Glomerular endothelial cell (primary cell): Measurements from ENCODE around the gene EEF1A2. TPM values are rescaled to one million over a fixed set of nuclear protein-coding genes. Genes with fewer than 3 reads are reported as not detected.

ENCODE experiments used
- DNase-seq: peaks from one replicate; pipeline ENCODE4 v3.0.0-alpha.2; 2011; ENCODE audit warnings: low read depth, low spot score; ENCODE audit errors: extremely low read depth
- total RNA-seq: library from RNA; depleted of rRNA; stranded (reverse); fragments of >200 nt; gene quantifications from 2 replicates; pipeline ENCODE4 v1.2.3, GENCODE V29; 2015

Gene EEF1A2
- 2.5 and 4.6 TPM in 2 replicates for total RNA-seq

DNA sequence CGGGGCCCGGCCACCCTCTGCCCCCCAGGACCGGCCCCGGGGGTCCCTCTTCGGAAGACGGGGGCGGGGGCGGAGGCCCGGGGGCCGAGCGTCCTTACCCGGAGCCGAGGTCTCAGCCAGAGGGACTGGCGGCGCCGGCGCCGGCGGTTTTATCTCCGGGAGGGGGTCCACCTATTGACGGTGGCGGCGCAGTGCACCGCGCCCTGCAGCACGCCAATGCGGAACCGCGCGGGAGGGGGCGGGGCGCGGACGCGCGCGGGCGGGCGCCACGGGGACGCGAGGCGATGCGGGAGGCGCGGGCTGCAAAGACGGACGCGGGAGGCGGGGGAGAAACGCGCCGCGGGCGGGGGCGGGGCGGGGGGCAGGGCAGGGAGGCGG, at the start of gene EEF1A2:
Gene EEF1A2 (minus strand): TSS at position 124 of the 378 bp plus-strand sequence. CDS start 1,320 bp downstream, outside the sequence.
- DNase-seq, result no peak

GRCh38 chr20:63548542-63548941, 49.7 kb upstream of the EEF1A2 start:
- DNase-seq, result no peak

DNA sequence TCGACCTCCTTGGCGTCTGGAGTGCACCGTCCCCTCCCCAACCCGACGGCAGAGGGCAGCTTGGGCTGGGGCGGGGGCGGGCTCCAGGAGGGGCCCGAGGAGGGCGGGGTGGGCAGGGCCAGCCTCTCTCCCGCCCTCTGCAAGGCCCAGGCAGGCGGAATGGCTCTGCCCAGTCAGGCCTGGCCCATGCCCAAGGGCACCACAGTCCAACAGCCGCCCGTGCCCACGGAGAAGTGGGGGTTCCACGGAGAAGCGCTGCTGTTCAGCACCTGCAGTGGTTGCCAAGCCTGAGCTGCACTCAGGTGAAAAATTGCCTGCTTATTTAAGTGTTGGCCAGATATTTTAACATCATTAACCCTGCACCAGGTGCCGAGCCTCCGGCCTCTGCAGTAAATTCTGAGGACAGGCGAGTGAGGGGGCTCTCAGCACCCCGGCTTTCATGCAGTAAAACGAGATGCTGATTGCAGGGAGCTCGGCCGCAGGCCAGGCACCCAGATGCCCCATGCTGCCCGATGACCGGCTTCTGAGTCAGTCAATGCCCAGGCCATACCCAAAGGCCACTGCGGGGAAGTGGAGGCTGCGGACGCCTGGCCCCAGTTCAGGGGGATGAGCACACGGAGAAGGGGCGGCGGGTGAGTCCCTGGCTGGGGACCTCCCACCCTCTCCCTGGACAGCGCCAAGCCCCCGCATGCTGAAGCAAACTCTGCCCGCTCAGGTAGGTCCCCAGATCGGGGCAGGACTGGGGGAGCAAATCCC, 49.0 kb upstream of the EEF1A2 start, which contains the start of gene SRMS:
Gene SRMS (minus strand): TSS at position 25 of the 756 bp plus-strand sequence. CDS start 286 bp downstream, outside the sequence.
- DNase-seq, result no peak

DNA sequence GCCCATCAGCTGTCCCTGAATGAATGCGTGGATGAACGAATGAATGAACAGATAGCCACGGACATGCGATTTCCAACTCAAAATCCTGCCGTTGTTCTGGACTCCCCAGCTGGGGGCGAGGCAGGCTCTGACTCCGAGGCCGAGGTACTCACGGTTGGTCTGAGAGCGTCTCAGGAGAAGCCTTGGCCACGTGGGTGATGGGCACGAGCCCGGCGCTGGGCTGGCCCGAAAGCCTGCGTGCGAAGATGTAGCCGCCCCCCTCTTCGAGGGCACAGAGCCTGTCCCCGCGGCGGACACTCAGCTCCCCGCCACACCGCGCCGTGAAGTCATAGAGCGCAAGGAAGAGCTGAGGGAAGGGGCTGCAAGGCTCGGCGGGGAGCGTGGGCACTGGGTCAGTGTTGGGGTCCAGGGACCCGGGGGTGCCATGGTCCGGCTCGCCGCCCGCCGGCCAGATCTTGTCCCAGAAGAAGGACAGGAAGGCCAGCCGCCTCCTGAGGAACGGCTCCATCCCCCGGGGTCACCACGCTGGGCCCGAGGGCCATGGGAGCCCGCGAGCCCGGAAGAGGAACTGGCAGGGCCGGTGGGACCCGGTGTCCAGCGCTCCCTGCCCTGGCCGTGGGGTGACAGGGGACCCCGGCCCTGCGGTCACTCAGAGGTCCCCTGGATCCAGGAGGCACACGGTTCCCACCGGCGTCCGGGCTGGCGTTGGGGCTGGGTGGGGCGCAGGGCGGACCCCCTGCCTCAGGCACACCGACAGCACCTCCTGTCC, 48.3 kb upstream of the EEF1A2 start:
- DNase-seq, result no peak

- no peak for DNase-seq
Measured at GRCh38 chr20:63546256-63546955, 47.5 kb upstream of the EEF1A2 start.

DNA sequence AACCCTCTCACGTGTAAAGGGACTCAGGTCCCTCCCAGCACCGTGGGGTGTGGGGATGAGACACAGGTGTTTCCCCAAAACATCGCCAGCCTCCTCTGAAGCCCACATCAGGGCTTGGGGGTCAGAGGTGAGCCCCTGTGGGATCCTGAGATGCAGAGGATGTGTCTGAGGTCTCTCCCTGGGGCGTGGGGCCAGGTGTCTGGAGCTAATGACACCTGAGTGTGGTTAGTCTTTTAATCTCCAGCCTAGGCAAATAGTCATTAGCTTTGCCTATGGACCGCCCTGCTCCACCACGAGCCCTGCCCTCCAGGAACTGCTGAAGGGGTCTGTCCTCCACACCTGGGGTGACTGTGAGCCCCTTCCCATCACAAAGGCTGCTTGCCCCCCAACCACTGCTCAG, 46.9 kb upstream of the EEF1A2 start:
- DNase-seq, result no peak

- no peak for DNase-seq
Measured at GRCh38 chr20:63544958-63545516, 46.2 kb upstream of the EEF1A2 start.

DNA sequence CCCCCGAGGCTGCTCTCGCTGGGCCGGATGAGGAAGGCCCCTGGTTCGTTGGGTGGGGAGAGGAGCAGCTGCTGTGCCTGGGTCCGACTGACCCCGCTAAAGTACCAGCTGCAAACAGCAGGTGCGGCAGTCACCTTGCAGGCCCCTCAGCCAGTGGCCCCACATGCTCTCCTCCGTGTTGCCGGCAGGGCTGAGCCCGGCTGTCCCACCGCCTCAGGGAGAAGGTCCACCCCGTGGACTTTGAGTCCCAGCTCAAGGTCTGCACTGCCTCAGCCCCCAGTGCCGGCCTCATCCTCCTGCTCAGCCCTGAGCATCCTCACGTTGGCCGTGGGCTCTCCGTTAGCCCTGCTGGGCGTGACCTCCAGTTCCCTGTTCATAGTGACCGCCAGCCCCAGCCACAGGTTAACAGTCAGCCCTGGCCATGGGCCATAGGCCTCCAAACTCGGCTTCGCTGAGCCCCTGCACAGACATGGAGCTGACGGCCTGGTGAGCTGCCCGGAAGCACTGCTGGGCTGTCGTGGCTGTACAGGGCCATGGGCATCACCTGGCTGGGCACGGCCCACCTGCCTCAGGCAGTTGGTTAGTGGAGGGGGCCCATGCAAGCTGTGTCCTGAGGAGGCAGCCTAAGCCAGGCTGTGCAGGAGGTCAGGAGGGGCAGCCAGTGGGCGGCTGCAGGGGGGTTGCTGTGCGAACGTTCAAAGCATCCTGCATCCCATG, 45.5 kb upstream of the EEF1A2 start:
- no peak for DNase-seq

DNA sequence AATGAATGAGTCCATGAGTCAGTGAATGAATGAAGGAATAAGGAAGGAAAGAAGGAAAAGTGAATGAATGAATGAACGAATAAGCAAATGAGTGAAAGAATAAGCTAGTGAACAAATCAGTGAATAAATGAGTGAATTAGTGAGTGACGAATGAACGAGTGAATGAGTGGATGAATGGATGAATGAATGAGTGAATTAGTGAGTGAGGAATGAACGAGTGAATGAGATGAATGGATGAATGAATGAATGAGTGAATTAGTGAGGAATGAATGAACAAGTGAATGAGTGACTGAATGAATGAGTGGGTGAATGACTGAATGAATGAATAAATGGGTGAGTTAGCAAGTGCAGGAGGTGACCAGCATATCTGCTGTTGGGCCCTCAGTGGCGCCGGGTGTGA, 44.9 kb upstream of the EEF1A2 start:
- no peak for DNase-seq

DNA sequence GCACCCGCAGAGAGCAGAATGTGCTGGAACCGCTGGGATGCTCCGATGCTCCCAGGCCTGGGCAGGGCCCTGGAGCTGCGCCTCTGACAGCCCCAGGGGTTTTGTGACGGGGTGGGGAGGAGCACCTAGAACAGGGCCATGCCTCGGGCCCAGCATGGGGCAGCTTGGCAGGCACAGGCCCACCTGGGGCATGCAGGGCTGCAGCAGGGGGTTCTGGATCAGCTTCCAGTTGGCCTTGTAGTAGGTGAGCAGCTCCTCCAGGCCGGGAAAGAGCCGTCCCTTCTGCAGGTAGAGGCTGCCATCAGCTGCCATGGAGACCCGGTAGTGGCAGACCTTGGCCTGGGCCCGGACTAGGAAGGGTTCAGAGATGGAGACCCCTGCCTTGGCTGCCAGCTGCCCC, 44.2 kb upstream of the EEF1A2 start:
- no peak for DNase-seq

DNA sequence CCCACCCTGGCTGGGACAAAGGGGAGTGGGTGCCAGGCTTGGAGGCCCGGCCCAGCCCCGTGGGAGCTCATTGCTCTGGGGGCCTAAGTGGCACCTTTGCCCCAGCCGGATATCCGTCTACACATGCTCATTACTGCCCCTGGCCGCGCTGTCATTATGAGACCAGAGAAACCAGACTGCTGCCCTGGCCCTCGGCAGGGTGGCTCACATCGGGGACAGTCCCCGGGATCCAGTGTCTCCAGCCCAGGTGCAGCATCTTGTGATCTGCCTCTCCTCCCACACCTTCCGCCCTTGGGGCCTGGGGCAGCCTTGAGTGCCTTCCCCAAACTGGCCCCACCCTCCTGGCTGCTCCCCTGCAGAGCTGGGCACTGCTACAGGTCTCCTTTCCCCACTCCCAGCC, 43.8 kb upstream of the EEF1A2 start:
- DNase-seq, result no peak

DNA sequence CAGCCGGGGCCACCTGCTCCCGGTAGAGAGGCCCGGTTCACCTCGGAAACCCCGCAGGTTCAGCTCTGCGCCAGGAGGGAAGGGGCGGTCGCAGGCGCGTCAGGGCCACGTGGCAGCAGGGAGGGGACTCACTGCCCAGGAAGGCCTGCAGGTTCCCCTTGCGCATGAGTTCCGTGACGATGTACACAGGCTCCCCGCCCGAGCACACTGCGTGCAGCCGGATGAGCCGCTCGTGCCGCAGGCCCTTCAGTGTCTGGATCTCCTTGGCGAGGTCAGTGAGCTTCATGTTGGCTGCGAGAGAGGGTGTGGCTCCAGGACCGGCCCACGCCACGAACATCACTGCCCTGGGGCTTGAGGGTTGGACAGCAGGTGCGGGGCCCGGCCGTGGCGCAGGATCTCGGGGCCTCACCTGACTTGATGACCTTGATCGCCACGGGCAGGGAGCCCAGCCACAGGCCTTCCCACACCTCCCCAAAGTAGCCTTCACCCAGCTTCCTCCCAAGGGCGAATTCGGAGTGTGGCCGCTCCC, 43.2 kb upstream of the EEF1A2 start:
- no peak for DNase-seq

GRCh38 chr20:63541371-63541770, 42.5 kb upstream of the EEF1A2 start:
- DNase-seq, result no peak

GRCh38 chr20:63540417-63541186, 41.7 kb upstream of the EEF1A2 start:
- DNase-seq, result no peak

DNA sequence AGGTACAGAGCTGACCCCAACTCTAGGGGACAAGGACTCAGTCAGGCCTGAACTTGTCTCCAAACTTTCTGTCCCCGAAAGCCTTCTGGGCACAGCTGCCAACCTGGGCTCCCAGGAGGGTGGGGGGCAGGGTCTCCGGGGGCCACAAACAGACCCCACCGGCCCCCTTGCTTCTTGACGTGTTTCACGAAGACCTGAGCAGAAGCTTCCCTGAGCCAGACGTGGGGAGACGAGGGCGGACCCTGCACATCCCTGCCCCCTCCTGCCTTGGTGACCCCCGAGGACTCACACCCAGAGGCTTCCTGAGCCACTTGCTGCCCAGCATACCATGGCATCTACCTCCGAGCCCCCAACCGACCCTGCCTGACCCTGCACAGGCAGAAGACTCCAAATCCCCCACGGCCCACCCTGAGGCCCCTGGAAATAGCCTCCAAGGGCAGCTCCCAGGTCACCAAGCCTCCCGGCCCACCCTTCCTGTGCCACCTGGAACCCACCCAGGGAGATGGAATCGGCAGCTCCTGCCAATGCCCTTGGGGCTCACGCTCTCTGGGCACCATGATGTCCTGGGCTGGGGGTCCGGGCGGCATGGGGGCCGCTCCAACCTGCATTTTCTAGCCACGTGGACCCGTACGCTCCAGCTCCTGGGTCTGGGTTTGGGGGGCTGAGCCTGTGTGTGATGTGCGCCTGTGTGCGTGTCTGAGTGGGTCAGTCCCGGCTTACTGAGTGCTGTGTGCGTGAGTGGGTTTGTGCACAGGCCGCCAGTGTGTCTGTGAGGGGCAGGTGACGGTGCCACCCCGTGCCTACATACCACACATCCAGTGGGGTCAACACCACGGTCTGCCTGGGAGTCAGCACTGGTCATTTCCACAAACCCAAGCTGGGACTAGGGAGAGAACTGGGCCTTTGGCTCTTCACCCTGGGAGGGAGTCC, 40.8 kb upstream of the EEF1A2 start:
- no peak for DNase-seq

GRCh38 chr20:63539092-63539430, 40.2 kb upstream of the EEF1A2 start:
- DNase-seq, result no peak

GRCh38 chr20:63538204-63539091, 39.6 kb upstream of the EEF1A2 start:
- DNase-seq, result no peak
